Lower leg skin (tissue), 4 donors: ENCODE data around the gene INO80B. TPM values are rescaled to one million over a fixed set of nuclear protein-coding genes. Genes with fewer than 3 reads are reported as not detected.

ENCODE experiments used
- DNase-seq, 2 donors: peaks; one replicate each; pipeline ENCODE4 v3.0.0-alpha.2; 2019; ENCODE audit warnings: low spot score in 2 of 2
- H3K4me3 ChIP-seq: fragments of 200-600 bp; sonication (generic); 2 replicates; pipeline ENCODE4 v1.5.1; 2017; ENCODE audit warnings: mild to moderate bottlenecking, low read depth; ENCODE audit not compliant: poor library complexity, severe bottlenecking
- CTCF ChIP-seq, 3 donors: fragments of 450-650 bp; IDR thresholded peaks; one replicate each; pipeline ENCODE4 v1.5.1; 2016; ENCODE audit warnings: antibody characterized with exemption in 3 of 3, mild to moderate bottlenecking in 3 of 3, moderate library complexity in 2 of 3
- POLR2A ChIP-seq, 2 donors: fragments of 450-650 bp; IDR thresholded peaks; one replicate each; pipeline ENCODE4 v1.6.1; 2016 to 2017; ENCODE audit warnings: antibody characterized with exemption in 2 of 2, mild to moderate bottlenecking in 1 of 2, moderate library complexity in 1 of 2
- WGBS, 2 donors: methylation state at CpG; one replicate each; pipeline ENCODE4 v1.1.5; 2018; 5-methylcytosine and 5-hydroxymethylcytosine counted together
- intact Hi-C: fragments of 100-400 bp; cut with DNase I; formaldehyde crosslinking; loops from one replicate; pipeline ENCODE4 v1.15.0; 2023; ENCODE audit warnings: low total_unique reads
- total RNA-seq, 4 donors: library from RNA; depleted of rRNA; stranded (reverse); fragments of >200 nt; gene quantifications; one replicate each; pipeline ENCODE4 v1.1.0, GENCODE V29; 2016

INO80B gene
- total RNA-seq, 4 donors from 2014 or later = 19.3 to 39.6 (median 31.8) TPM

DNA sequence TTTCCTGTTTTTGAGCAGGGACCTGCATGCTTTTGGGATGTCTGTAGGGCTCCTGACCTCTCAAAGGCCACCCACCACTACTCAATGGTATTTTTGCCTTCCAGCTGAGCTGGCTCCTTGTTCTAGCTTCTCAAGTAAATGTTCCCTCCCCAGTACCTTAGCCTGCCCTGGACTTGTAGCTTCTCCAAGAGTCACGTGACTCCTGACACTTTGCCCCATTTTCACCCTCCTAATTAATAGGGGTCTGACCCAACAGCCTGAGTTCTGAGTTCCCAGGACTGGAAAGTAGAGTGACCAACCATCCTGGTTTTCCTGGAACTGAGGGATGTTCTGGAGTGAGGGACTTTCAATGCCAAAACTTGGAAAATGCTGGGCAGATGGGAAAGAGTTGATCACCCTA, 40.6 kb downstream of the INO80B start:
- 83 to 100% methylated on average over 1 of the region's 1 CpG for WGBS, 2 donors
- TF ChIP-seq CTCF (IDR thresholded peaks at IDR 0.05) (no peak), POLR2A (IDR thresholded peaks at IDR 0.05) (no peak)
- intact Hi-C loops = no loop called here
- no peak for DNase-seq
- H3K4me3 ChIP-seq = no peak overlapping the region

DNA sequence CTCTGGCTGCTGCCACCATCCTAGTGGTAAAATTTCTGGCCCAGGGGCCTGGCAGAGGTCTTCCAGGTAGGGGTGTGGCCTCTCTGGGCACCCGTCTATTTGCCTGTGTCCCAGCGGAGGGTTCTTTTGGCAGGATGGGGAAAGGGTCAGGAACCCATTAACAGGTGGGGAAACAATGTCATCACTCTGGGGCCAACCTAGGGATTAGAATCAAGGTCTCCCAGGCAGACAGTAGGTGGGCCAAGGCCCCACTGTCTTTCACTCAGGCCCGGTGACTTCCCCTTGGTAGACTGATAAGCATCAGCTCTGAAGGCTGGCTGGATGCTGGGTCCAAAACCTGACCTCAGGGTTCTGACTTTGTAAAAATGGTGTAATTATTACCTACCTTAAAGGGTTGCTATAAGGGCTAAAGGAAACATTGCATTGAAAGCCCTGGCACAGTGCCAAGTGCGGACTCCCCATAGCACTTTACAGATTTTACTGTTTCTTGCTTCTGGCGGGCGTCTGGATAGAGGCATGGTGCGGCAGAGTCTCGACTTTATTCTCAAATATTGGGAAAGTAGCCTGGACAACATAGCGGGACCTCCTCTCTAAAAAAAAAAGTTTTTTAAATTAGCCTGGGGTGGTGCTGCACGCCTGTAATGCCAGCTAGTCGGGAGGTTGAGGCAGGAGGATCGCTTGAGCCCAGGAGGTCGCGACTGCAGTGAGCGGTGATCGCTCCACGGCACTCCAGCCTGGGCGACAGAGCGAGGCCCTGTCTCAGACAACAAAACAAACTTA, 42.3 kb downstream of the INO80B start:
- no peak for TF ChIP-seq CTCF (IDR thresholded peaks at IDR 0.05)
- no peak for TF ChIP-seq POLR2A (IDR thresholded peaks at IDR 0.05)
- 58 to 61% methylated on average over 19 of the region's 19 CpGs for whole genome bisulfite sequencing, 2 donors
- no peak for DNase-seq
- intact Hi-C loops = no loop called here
- H3K4me3 ChIP-seq = no peak overlapping the region

DNA sequence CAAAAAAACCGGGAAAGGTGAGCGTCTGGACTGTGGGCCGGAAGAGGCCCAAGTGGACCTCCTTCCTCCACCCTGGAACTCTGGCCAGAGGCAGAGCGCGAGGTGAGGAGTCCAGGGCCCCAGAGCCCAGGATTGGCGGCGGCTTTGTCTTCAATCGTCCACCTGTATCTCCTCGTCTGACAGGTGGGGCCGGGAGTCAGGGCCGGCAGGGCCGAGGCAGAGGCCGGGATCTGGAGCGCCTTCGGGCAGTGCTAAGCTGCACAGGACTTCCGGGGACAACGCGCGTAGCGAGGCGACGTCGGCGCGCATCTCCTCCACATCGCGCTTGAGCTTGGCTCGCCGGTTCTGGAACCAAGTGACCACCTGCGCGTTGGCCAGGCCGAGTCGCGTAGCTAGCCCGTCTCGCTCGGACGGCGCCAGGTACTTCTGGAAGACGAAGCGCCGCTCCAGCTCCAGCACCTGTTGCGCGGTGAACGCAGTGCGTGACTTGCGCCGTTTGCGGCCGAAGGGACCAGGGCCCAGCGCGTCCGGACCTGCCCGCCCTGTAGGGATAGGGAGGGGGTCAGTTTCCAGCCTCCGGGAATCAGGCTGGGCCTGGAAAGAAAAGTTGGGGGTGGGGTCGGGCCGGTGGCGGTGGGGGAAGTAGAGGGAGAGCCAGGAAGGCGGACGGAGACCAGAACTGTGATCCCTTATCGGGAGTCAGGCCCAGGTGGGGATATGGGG, 43.1 kb downstream of the INO80B start:
- TF ChIP-seq POLR2A (IDR thresholded peaks at IDR 0.05) (no peak), CTCF (IDR thresholded peaks at IDR 0.05) (no peak)
- intact Hi-C loops = no loop called here
- no peak overlapping the region for H3K4me3 ChIP-seq
- no peak for DNase-seq
- 5 to 6% methylated on average over 28 to 42 of the region's 61 CpGs for WGBS, 2 donors

GRCh38 chr2:74498500-74499266, 43.8 kb downstream of the INO80B start:
- DNase-seq = no peak
- WGBS, 2 donors = 1% methylated on average over 41 of the region's 41 CpGs
- intact Hi-C loops = no loop called here
- no peak for TF ChIP-seq POLR2A (IDR thresholded peaks at IDR 0.05)
- TF ChIP-seq CTCF (IDR thresholded peaks at IDR 0.05) = no peak
- H3K4me3 ChIP-seq = no peak overlapping the region

GRCh38 chr2:74499267-74499939, 44.5 kb downstream of the INO80B start, which contains the start of gene LBX2:
LBX2 (minus strand) TSS chr2:74499603; CDS start chr2:74499537, 66 bp downstream.
- 7 to 12% methylated on average over 52 to 58 of the region's 65 CpGs for WGBS, 2 donors
- H3K4me3 ChIP-seq = no peak within 1 kb of the TSS
- intact Hi-C loops = no loop called here
- DNase-seq = no peak
- TF ChIP-seq POLR2A (IDR thresholded peaks at IDR 0.05) = no peak
